IPS DF 6.9 (cell line): ENCODE measurements around the gene SFMBT2.
"Not testable (repeated sequence)": the region's sequence is repeated elsewhere in the genome, so short reads cannot be mapped to it uniquely, and the experiment has no call there.

Experiments
- DNase-seq: peaks from one replicate; pipeline ENCODE4 v3.0.0-alpha.2; 2013; ENCODE audit warnings: low read depth, low spot score
- H3K27ac ChIP-seq: one replicate; pipeline ENCODE4 v1.5.1; 2013; ENCODE audit warnings: low read length, control low read depth
- H3K27me3 ChIP-seq: 2 replicates; pipeline ENCODE4 v1.6.1; 2013; ENCODE audit warnings: mild to moderate bottlenecking, low read length; ENCODE audit not compliant: control insufficient read depth, insufficient read depth
- H3K36me3 ChIP-seq: 2 replicates; pipeline ENCODE4 v1.6.1; 2013; ENCODE audit warnings: low read length; ENCODE audit not compliant: control insufficient read depth, insufficient read depth
- H3K4me1 ChIP-seq: 2 replicates; pipeline ENCODE4 v1.6.1; 2013; ENCODE audit warnings: low read length; ENCODE audit not compliant: control insufficient read depth, insufficient read depth
- H3K4me3 ChIP-seq: 2 replicates; pipeline ENCODE4 v1.5.1; 2013; ENCODE audit warnings: mild to moderate bottlenecking, low read length
- H3K9me3 ChIP-seq: 2 replicates; pipeline ENCODE4 v1.6.1; 2013; ENCODE audit warnings: low read length, inconsistent platforms; ENCODE audit not compliant: control insufficient read depth, insufficient read depth
- WGBS: extraction: QIAGEN DNeasy Blood & Tissue Kit; methylation state at CpG from one replicate; pipeline ENCODE4 v1.1.7; 2013; ENCODE audit warnings: mixed read lengths, missing lambda C conversion rate; ENCODE audit not compliant: insufficient read length, insufficient coverage; 5-methylcytosine and 5-hydroxymethylcytosine counted together

Gene SFMBT2

DNA sequence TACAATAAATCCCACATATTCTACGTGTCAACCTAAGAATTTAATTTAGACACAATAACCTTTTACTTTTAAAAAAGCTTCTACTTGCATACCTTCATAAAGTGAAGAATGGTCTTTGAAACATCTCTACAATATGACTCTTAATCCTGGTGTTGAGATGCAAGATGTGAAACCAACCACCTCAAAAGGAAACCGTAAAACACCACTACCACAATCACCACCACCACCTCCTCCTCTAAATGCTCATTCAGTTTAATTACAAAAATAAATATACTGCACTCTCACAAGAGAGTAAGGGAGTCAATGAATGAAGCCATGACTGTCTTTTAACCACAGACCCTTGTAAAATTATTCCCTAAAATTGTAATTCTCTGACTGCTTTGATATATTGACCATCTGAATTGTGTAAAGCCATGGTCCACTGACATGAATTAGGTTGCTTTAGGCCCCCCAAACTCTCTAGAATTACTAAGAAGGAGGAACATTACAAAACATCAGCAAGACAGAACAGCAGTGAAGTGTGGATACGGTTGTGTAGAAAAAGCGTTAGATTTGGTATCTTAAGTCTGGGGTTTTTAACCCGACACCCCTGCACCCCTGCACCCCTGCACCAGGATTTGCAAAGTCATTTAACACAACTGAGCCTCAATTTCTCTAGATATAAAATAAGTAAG is 171.4 kb downstream of the SFMBT2 start:
- Histone ChIP-seq H3K36me3 (no peaks in the 10 kb centered on the region), H3K27me3 (no peaks in the 10 kb centered on the region), H3K27ac (no peak overlapping the region), H3K4me3 (no peak overlapping the region), H3K9me3 (no peaks in the 10 kb centered on the region), H3K4me1 (no peaks in the 10 kb centered on the region)
- DNase-seq = no peak
- 100% methylated on average over 1 of the region's 5 CpGs for WGBS

- H3K4me1 ChIP-seq = no peaks in the 10 kb centered on the region
- H3K27ac ChIP-seq = no peak overlapping the region
- no peaks in the 10 kb centered on the region for H3K36me3 ChIP-seq
- H3K4me3 ChIP-seq = no peak overlapping the region
- H3K9me3 ChIP-seq = no peaks in the 10 kb centered on the region
- DNase-seq = no peak
- 100% methylated on average over 2 of the region's 3 CpGs for WGBS
- no peaks in the 10 kb centered on the region for H3K27me3 ChIP-seq
These were observed 175.5 kb downstream of the SFMBT2 start for GRCh38 chr10:7235376-7235775.

- Histone ChIP-seq H3K4me1 (no peaks in the 10 kb centered on the region), H3K4me3 (no peak overlapping the region), H3K27me3 (no peaks in the 10 kb centered on the region), H3K9me3 (no peaks in the 10 kb centered on the region), H3K27ac (no peak overlapping the region), H3K36me3 (no peaks in the 10 kb centered on the region)
- DNase-seq = no peak
- no CpG with 5 or more reads among the region's 3 CpGs for WGBS
These were observed 176.7 kb downstream of the SFMBT2 start for GRCh38 chr10:7234109-7234508.

- H3K36me3 ChIP-seq = no peaks in the 10 kb centered on the region
- no peak for DNase-seq
- no peaks in the 10 kb centered on the region for H3K9me3 ChIP-seq
- H3K4me3 ChIP-seq = no peak overlapping the region
- no peaks in the 10 kb centered on the region for H3K27me3 ChIP-seq
- H3K4me1 ChIP-seq = no peaks in the 10 kb centered on the region
- H3K27ac ChIP-seq = no peak overlapping the region
- WGBS = no CpG with 5 or more reads among the region's 4 CpGs
These were observed 177.4 kb downstream of the SFMBT2 start for GRCh38 chr10:7233259-7233991.

- no peak overlapping the region for H3K27ac ChIP-seq
- H3K4me3 ChIP-seq = no peak overlapping the region
- H3K9me3 ChIP-seq = no peaks in the 10 kb centered on the region
- H3K36me3 ChIP-seq = no peaks in the 10 kb centered on the region
- no peaks in the 10 kb centered on the region for H3K27me3 ChIP-seq
- no peak for DNase-seq
- no peaks in the 10 kb centered on the region for H3K4me1 ChIP-seq
- WGBS = no CpG with 5 or more reads among the region's 9 CpGs
These were observed 179.1 kb downstream of the SFMBT2 start for GRCh38 chr10:7231509-7232414.

DNA sequence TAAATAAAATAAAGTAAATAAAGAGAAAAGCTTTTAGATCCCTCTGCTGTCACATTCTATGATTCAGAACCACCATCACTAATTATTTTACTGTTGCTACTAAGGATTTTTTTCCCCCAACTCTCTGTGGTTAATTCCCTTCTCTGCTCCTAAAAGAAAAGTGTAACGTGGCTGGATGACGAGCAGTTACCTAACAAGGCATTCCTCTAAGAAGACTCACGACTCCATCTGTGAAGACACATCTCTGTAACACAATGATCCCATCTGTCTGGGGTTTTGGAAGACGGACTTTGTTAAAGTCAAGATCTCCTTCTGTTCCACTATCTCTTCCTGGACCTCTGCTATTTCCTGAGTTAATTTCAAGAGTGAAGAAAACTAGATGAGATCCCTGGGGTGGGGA is 179.9 kb downstream of the SFMBT2 start:
- Histone ChIP-seq H3K27me3 (no peaks in the 10 kb centered on the region), H3K36me3 (no peaks in the 10 kb centered on the region), H3K4me3 (no peak overlapping the region), H3K27ac (no peak overlapping the region), H3K4me1 (no peaks in the 10 kb centered on the region), H3K9me3 (no peaks in the 10 kb centered on the region)
- no CpG with 5 or more reads among the region's 4 CpGs for WGBS
- DNase-seq = no peak

- no CpG with 5 or more reads among the region's 4 CpGs for WGBS
- no peak for DNase-seq
- Histone ChIP-seq H3K27me3 (no peaks in the 10 kb centered on the region), H3K9me3 (no peaks in the 10 kb centered on the region), H3K4me3 (no peak overlapping the region), H3K36me3 (no peaks in the 10 kb centered on the region), H3K4me1 (no peaks in the 10 kb centered on the region), H3K27ac (no peak overlapping the region)
These were observed 180.8 kb downstream of the SFMBT2 start for GRCh38 chr10:7230036-7230435.

GRCh38 chr10:7225133-7225532 is 185.7 kb downstream of the SFMBT2 start:
- Histone ChIP-seq H3K27me3 (no peaks in the 10 kb centered on the region), H3K36me3 (no peaks in the 10 kb centered on the region), H3K4me3 (no peak overlapping the region), H3K9me3 (no peaks in the 10 kb centered on the region), H3K27ac (no peak overlapping the region), H3K4me1 (no peaks in the 10 kb centered on the region)
- DNase-seq = no peak
- no CpG with 5 or more reads among the region's 8 CpGs for WGBS

- Histone ChIP-seq H3K27me3 (no peaks in the 10 kb centered on the region), H3K4me1 (no peaks in the 10 kb centered on the region), H3K4me3 (no peak overlapping the region), H3K27ac (no peak overlapping the region), H3K36me3 (peaks cover 2% of the 10 kb centered on the region; the same call in 1 of the 2 replicates), H3K9me3 (no peaks in the 10 kb centered on the region)
- WGBS = no CpG with 5 or more reads among the region's 3 CpGs
- no peak for DNase-seq
These were observed 191.9 kb downstream of the SFMBT2 start for GRCh38 chr10:7218968-7219367.

GRCh38 chr10:7212696-7213095 is 198.1 kb downstream of the SFMBT2 start:
- not testable (repeated sequence) for H3K27ac ChIP-seq, DNase-seq, H3K4me3 ChIP-seq, H3K36me3 ChIP-seq, H3K4me1 ChIP-seq, H3K27me3 ChIP-seq, H3K9me3 ChIP-seq
- no CpG with 5 or more reads among the region's 3 CpGs for WGBS
